Thyroid gland (tissue), 4 donors: Measurements from ENCODE around the gene EPHA3. TPM values are rescaled to one million over a fixed set of nuclear protein-coding genes. Genes with fewer than 3 reads are reported as not detected.
"Not testable (repeated sequence)": the region's sequence is repeated elsewhere in the genome, so short reads cannot be mapped to it uniquely, and the experiment has no call there.

Experiments
- DNase-seq, 2 donors: peaks; one replicate each; pipeline ENCODE4 v3.0.0-alpha.2; 2019
- H3K27ac ChIP-seq, 3 donors: fragments of 200-600 bp; sonication (generic); 1 replicate in 2 of 3; 2 replicates in 1 of 3; pipeline ENCODE4 v1.5.1; 2016 to 2019; ENCODE audit warnings: mild to moderate bottlenecking in 1 of 3, moderate library complexity in 1 of 3
- H3K27me3 ChIP-seq: fragments of 200-600 bp; sonication (generic); one replicate; pipeline ENCODE4 v1.5.1; 2019
- H3K36me3 ChIP-seq, 2 donors: fragments of 200-600 bp; sonication (generic); one replicate each; pipeline ENCODE4 v1.5.1; 2016 to 2019
- H3K4me1 ChIP-seq, 2 donors: fragments of 200-600 bp; sonication (generic); one replicate each; pipeline ENCODE4 v1.5.1; 2017 to 2019
- H3K4me3 ChIP-seq, 3 donors: fragments of 200-600 bp; sonication (generic); replicated peaks in 1 of 3; 1 replicate in 2 of 3; 2 replicates in 1 of 3; pipeline ENCODE4 v1.5.1; 2016; ENCODE audit warnings: mild to moderate bottlenecking in 1 of 3
- H3K9me3 ChIP-seq: fragments of 200-600 bp; sonication (generic); one replicate; pipeline ENCODE4 v1.5.1; 2017
- CTCF ChIP-seq, 6 experiments: fragments of 200-600 bp in 3 of 6; fragments of 450-650 bp in 3 of 6; sonication (generic) in 3 of 6; IDR thresholded peaks; one replicate each; pipeline ENCODE4 v1.5.1; 2016 to 2019; ENCODE audit warnings: antibody characterized with exemption in 6 of 6, mild to moderate bottlenecking in 2 of 6, inconsistent platforms in 1 of 6, moderate library complexity in 1 of 6
- POLR2A ChIP-seq, 2 donors: fragments of 450-650 bp; IDR thresholded peaks; one replicate each; pipeline ENCODE4 v1.6.1; 2017; ENCODE audit warnings: antibody characterized with exemption in 2 of 2, mild to moderate bottlenecking in 2 of 2, moderate library complexity in 1 of 2
- WGBS, 2 donors: methylation state at CpG; one replicate each; pipeline ENCODE4 v1.1.5; 2017; 5-methylcytosine and 5-hydroxymethylcytosine counted together
- intact Hi-C: fragments of 100-400 bp; cut with DNase I; formaldehyde crosslinking; loops from one replicate; pipeline ENCODE4 v1.15.1; 2023
- total RNA-seq, 4 donors: library from RNA; depleted of rRNA; stranded (reverse); fragments of >200 nt; gene quantifications; one replicate each; pipeline ENCODE4 v1.2.3, GENCODE V29; 2016

EPHA3 gene
- total RNA-seq, 4 donors from 2014 or later: 27.3 to 41.6 (median 35.4) TPM

- no peaks in the 10 kb centered on the region for H3K4me1 ChIP-seq
- no peaks in the 10 kb centered on the region for H3K9me3 ChIP-seq
- no peak overlapping the region for H3K27ac ChIP-seq
- no peak overlapping the region for H3K4me3 ChIP-seq
- intact Hi-C loops: no loop called here
- H3K36me3 ChIP-seq: no peaks in the 10 kb centered on the region
- WGBS, 2 donors: 80 to 84% methylated on average over 2 of the region's 2 CpGs
- no peaks in the 10 kb centered on the region for H3K27me3 ChIP-seq
- DNase-seq: no peak
- TF ChIP-seq POLR2A (IDR thresholded peaks at IDR 0.05) (no peak), CTCF (IDR thresholded peaks at IDR 0.05) (no peak)
Observed at GRCh38 chr3:89332793-89333192, 225.4 kb downstream of the EPHA3 start.

GRCh38 chr3:89335693-89336092 is 228.3 kb downstream of the EPHA3 start:
- no peaks in the 10 kb centered on the region for H3K4me1 ChIP-seq

GRCh38 chr3:89340408-89340807 is 233.0 kb downstream of the EPHA3 start:
- no peak for DNase-seq
- Histone ChIP-seq H3K4me3 (no peak overlapping the region), H3K9me3 (no peaks in the 10 kb centered on the region), H3K36me3 (no peaks in the 10 kb centered on the region), H3K27me3 (no peaks in the 10 kb centered on the region), H3K4me1 (no peaks in the 10 kb centered on the region), H3K27ac (no peak overlapping the region)
- intact Hi-C loops: no loop called here
- WGBS, 2 donors: 84 to 88% methylated on average over 2 of the region's 2 CpGs
- TF ChIP-seq CTCF (IDR thresholded peaks at IDR 0.05) (no peak), POLR2A (IDR thresholded peaks at IDR 0.05) (no peak)

More at GRCh38 chr3:89335693-89336092, 228.3 kb downstream of the EPHA3 start:
- no peak for DNase-seq
- 85 to 86% methylated on average over 2 of the region's 2 CpGs for WGBS, 2 donors
- Histone ChIP-seq H3K4me3 (no peak overlapping the region), H3K27ac (no peak overlapping the region), H3K36me3 (no peaks in the 10 kb centered on the region), H3K9me3 (no peaks in the 10 kb centered on the region), H3K27me3 (no peaks in the 10 kb centered on the region)
- TF ChIP-seq CTCF (IDR thresholded peaks at IDR 0.05) (no peak), POLR2A (IDR thresholded peaks at IDR 0.05) (no peak)
- intact Hi-C loops: no loop called here

- DNase-seq: no peak
- intact Hi-C loops: no loop called here
- Histone ChIP-seq H3K27me3 (no peaks in the 10 kb centered on the region), H3K4me1 (no peaks in the 10 kb centered on the region), H3K4me3 (no peak overlapping the region), H3K36me3 (no peaks in the 10 kb centered on the region), H3K27ac (no peak overlapping the region), H3K9me3 (no peaks in the 10 kb centered on the region)
- TF ChIP-seq CTCF (IDR thresholded peaks at IDR 0.05) (no peak), POLR2A (IDR thresholded peaks at IDR 0.05) (no peak)
Observed at GRCh38 chr3:89344076-89344475, 236.7 kb downstream of the EPHA3 start.

GRCh38 chr3:89350935-89351334 is 243.5 kb downstream of the EPHA3 start:
- H3K4me1 ChIP-seq, H3K9me3 ChIP-seq, H3K36me3 ChIP-seq, H3K27me3 ChIP-seq, DNase-seq, H3K27ac ChIP-seq, H3K4me3 ChIP-seq, intact Hi-C loops: not testable (repeated sequence)
- WGBS, 2 donors: 43 to 71% methylated on average over 5 to 6 of the region's 12 CpGs

- Histone ChIP-seq H3K36me3 (no peaks in the 10 kb centered on the region), H3K4me1 (no peaks in the 10 kb centered on the region), H3K27me3 (no peaks in the 10 kb centered on the region), H3K4me3 (no peak overlapping the region), H3K9me3 (no peaks in the 10 kb centered on the region), H3K27ac (no peak overlapping the region)
- no peak for TF ChIP-seq CTCF (IDR thresholded peaks at IDR 0.05)
- TF ChIP-seq POLR2A (IDR thresholded peaks at IDR 0.05): no peak
- DNase-seq: no peak
- 87 to 93% methylated on average over 2 of the region's 2 CpGs for WGBS, 2 donors
- intact Hi-C loops: no loop called here
Observed at GRCh38 chr3:89353465-89353864, 246.0 kb downstream of the EPHA3 start.
